Activated naive CD4-positive, alpha-beta T cell treated with anti-CD3 and anti-CD28 coated beads, Interleukin-2, amount 50 U/mL, for 24 hours (primary cell): Measurements from ENCODE around the gene DGLUCY.
A peak's percentile ranks its signal among the peaks of the same experiment; 100 is the strongest.
"Not testable (repeated sequence)": the region's sequence is repeated elsewhere in the genome, so short reads cannot be mapped to it uniquely, and the experiment has no call there.

ENCODE experiments used
- H3K27ac Mint-ChIP-seq: one replicate; pipeline ENCODE4 v1.8.0; 2021; ENCODE audit warnings: mild to moderate bottlenecking, mixed read lengths
- H3K27me3 Mint-ChIP-seq: one replicate; pipeline ENCODE4 v1.8.0; 2021; ENCODE audit warnings: mixed read lengths
- H3K36me3 Mint-ChIP-seq: one replicate; pipeline ENCODE4 v1.8.0; 2021; ENCODE audit warnings: mixed read lengths
- H3K4me1 Mint-ChIP-seq: one replicate; pipeline ENCODE4 v1.8.0; 2021; ENCODE audit warnings: mixed read lengths
- H3K4me3 Mint-ChIP-seq: one replicate; pipeline ENCODE4 v1.8.0; 2021; ENCODE audit warnings: mild to moderate bottlenecking, mixed read lengths
- H3K9me3 Mint-ChIP-seq: one replicate; pipeline ENCODE4 v1.8.0; 2021; ENCODE audit warnings: mixed read lengths

The DGLUCY gene

GRCh38 chr14:91113829-91114078 is at the start of gene DGLUCY:
Gene DGLUCY (plus strand): TSS chr14:91114073. CDS start chr14:91160295, 46,222 bp downstream.
- H3K27me3 Mint-ChIP-seq: no peaks in the 10 kb centered on the region
- peak within 1 kb of the TSS; percentile 99 for H3K4me3 Mint-ChIP-seq
- H3K36me3 Mint-ChIP-seq: peaks cover 5% of the 10 kb centered on the region
- H3K9me3 Mint-ChIP-seq: peaks cover 5% of the 10 kb centered on the region
- peak within 1 kb of the TSS; percentile 100 for H3K27ac Mint-ChIP-seq
- peaks cover 75% of the 10 kb centered on the region for H3K4me1 Mint-ChIP-seq

- H3K9me3 Mint-ChIP-seq: no peaks in the 10 kb centered on the region
- peak overlapping the region; percentile 51 for H3K4me3 Mint-ChIP-seq
- peak overlapping the region; percentile 93 for H3K27ac Mint-ChIP-seq
- H3K36me3 Mint-ChIP-seq: peaks cover 3% of the 10 kb centered on the region
- H3K27me3 Mint-ChIP-seq: no peaks in the 10 kb centered on the region
- peaks cover 71% of the 10 kb centered on the region for H3K4me1 Mint-ChIP-seq
These were observed 48.6 kb upstream of the DGLUCY start for GRCh38 chr14:91065266-91065665.

GRCh38 chr14:91067186-91067585 is 46.7 kb upstream of the DGLUCY start:
- Mint-ChIP-seq H3K27me3 (no peaks in the 10 kb centered on the region), H3K27ac (peak overlapping the region; percentile 94), H3K9me3 (no peaks in the 10 kb centered on the region), H3K4me3 (peak overlapping the region; percentile 66), H3K36me3 (peaks cover 3% of the 10 kb centered on the region), H3K4me1 (peaks cover 76% of the 10 kb centered on the region)

GRCh38 chr14:91068642-91069041 is 45.2 kb upstream of the DGLUCY start:
- Mint-ChIP-seq H3K27ac (peak overlapping the region; percentile 97), H3K36me3 (peaks cover 3% of the 10 kb centered on the region), H3K4me3 (peak overlapping the region; percentile 60), H3K4me1 (peaks cover 64% of the 10 kb centered on the region), H3K9me3 (no peaks in the 10 kb centered on the region), H3K27me3 (no peaks in the 10 kb centered on the region)

- Mint-ChIP-seq H3K4me1 (peaks cover 46% of the 10 kb centered on the region), H3K9me3 (no peaks in the 10 kb centered on the region), H3K27me3 (no peaks in the 10 kb centered on the region), H3K36me3 (peaks cover 2% of the 10 kb centered on the region), H3K4me3 (no peak overlapping the region), H3K27ac (no peak overlapping the region)
These were observed 43.3 kb upstream of the DGLUCY start for GRCh38 chr14:91070572-91070971.

- Mint-ChIP-seq H3K4me1 (peaks cover 40% of the 10 kb centered on the region), H3K27ac (no peak overlapping the region), H3K36me3 (no peaks in the 10 kb centered on the region), H3K9me3 (no peaks in the 10 kb centered on the region), H3K4me3 (no peak overlapping the region), H3K27me3 (no peaks in the 10 kb centered on the region)
These were observed 38.3 kb upstream of the DGLUCY start for GRCh38 chr14:91075553-91075952.

GRCh38 chr14:91078095-91078737 is 35.7 kb upstream of the DGLUCY start:
- Mint-ChIP-seq H3K4me1 (peaks cover 38% of the 10 kb centered on the region), H3K36me3 (no peaks in the 10 kb centered on the region), H3K9me3 (no peaks in the 10 kb centered on the region), H3K27ac (peak overlapping the region; percentile 26), H3K27me3 (no peaks in the 10 kb centered on the region), H3K4me3 (peak overlapping the region; percentile 43)

- H3K27me3 Mint-ChIP-seq: no peaks in the 10 kb centered on the region
- H3K4me1 Mint-ChIP-seq: peaks cover 38% of the 10 kb centered on the region
- no peak overlapping the region for H3K27ac Mint-ChIP-seq
- H3K4me3 Mint-ChIP-seq: no peak overlapping the region
- H3K36me3 Mint-ChIP-seq: no peaks in the 10 kb centered on the region
- no peaks in the 10 kb centered on the region for H3K9me3 Mint-ChIP-seq
These were observed 33.8 kb upstream of the DGLUCY start for GRCh38 chr14:91080071-91080470.

GRCh38 chr14:91082282-91082681 is 31.6 kb upstream of the DGLUCY start:
- no peaks in the 10 kb centered on the region for H3K36me3 Mint-ChIP-seq
- peaks cover 31% of the 10 kb centered on the region for H3K4me1 Mint-ChIP-seq
- no peaks in the 10 kb centered on the region for H3K27me3 Mint-ChIP-seq
- no peaks in the 10 kb centered on the region for H3K9me3 Mint-ChIP-seq
- no peak overlapping the region for H3K27ac Mint-ChIP-seq
- H3K4me3 Mint-ChIP-seq: no peak overlapping the region

- no peaks in the 10 kb centered on the region for H3K27me3 Mint-ChIP-seq
- no peak overlapping the region for H3K27ac Mint-ChIP-seq
- no peak overlapping the region for H3K4me3 Mint-ChIP-seq
- H3K36me3 Mint-ChIP-seq: no peaks in the 10 kb centered on the region
- H3K9me3 Mint-ChIP-seq: no peaks in the 10 kb centered on the region
- H3K4me1 Mint-ChIP-seq: peaks cover 18% of the 10 kb centered on the region
These were observed 29.4 kb upstream of the DGLUCY start for GRCh38 chr14:91084516-91084915.

- not testable (repeated sequence) for H3K27me3 Mint-ChIP-seq, H3K36me3 Mint-ChIP-seq, H3K4me3 Mint-ChIP-seq, H3K9me3 Mint-ChIP-seq
- Mint-ChIP-seq H3K27ac (peak overlapping the region; percentile 19), H3K4me1 (peaks cover 12% of the 10 kb centered on the region)
These were observed 26.4 kb upstream of the DGLUCY start for GRCh38 chr14:91087470-91087869.

- H3K36me3 Mint-ChIP-seq: no peaks in the 10 kb centered on the region
- H3K9me3 Mint-ChIP-seq: no peaks in the 10 kb centered on the region
- no peak overlapping the region for H3K4me3 Mint-ChIP-seq
- H3K4me1 Mint-ChIP-seq: peaks cover 12% of the 10 kb centered on the region
- H3K27ac Mint-ChIP-seq: no peak overlapping the region
- H3K27me3 Mint-ChIP-seq: peaks cover 2% of the 10 kb centered on the region
These were observed 25.2 kb upstream of the DGLUCY start for GRCh38 chr14:91088585-91089235.

- H3K27me3 Mint-ChIP-seq: peaks cover 2% of the 10 kb centered on the region
- H3K27ac Mint-ChIP-seq: no peak overlapping the region
- peaks cover 12% of the 10 kb centered on the region for H3K4me1 Mint-ChIP-seq
- H3K36me3 Mint-ChIP-seq: no peaks in the 10 kb centered on the region
- H3K9me3 Mint-ChIP-seq: no peaks in the 10 kb centered on the region
- H3K4me3 Mint-ChIP-seq: no peak overlapping the region
These were observed 23.8 kb upstream of the DGLUCY start for GRCh38 chr14:91089958-91090535.

GRCh38 chr14:91090743-91091142 is 23.1 kb upstream of the DGLUCY start:
- Mint-ChIP-seq H3K9me3 (no peaks in the 10 kb centered on the region), H3K36me3 (no peaks in the 10 kb centered on the region), H3K4me3 (no peak overlapping the region), H3K4me1 (peaks cover 12% of the 10 kb centered on the region), H3K27me3 (peaks cover 2% of the 10 kb centered on the region), H3K27ac (no peak overlapping the region)

GRCh38 chr14:91092073-91092472 is 21.8 kb upstream of the DGLUCY start:
- peaks cover 9% of the 10 kb centered on the region for H3K4me1 Mint-ChIP-seq
- no peak overlapping the region for H3K27ac Mint-ChIP-seq
- no peak overlapping the region for H3K4me3 Mint-ChIP-seq
- H3K27me3 Mint-ChIP-seq: peaks cover 2% of the 10 kb centered on the region
- no peaks in the 10 kb centered on the region for H3K9me3 Mint-ChIP-seq
- no peaks in the 10 kb centered on the region for H3K36me3 Mint-ChIP-seq

- not testable (repeated sequence) for H3K4me3 Mint-ChIP-seq, H3K4me1 Mint-ChIP-seq, H3K36me3 Mint-ChIP-seq, H3K27me3 Mint-ChIP-seq, H3K27ac Mint-ChIP-seq, H3K9me3 Mint-ChIP-seq
These were observed 20.0 kb upstream of the DGLUCY start for GRCh38 chr14:91093743-91094472.
